ENCODE data around the gene PAX8. TPM values are rescaled to one million over a fixed set of nuclear protein-coding genes. Genes with fewer than 3 reads are reported as not detected.
A peak's percentile ranks its signal among the peaks of the same experiment; 100 is the strongest.
"Not testable (repeated sequence)": the region's sequence is repeated elsewhere in the genome, so short reads cannot be mapped to it uniquely, and the experiment has no call there.

The PAX8 gene
- not detected for polyA plus RNA-seq (2012; ENCODE audit: insufficient read depth, insufficient read length)

DNA sequence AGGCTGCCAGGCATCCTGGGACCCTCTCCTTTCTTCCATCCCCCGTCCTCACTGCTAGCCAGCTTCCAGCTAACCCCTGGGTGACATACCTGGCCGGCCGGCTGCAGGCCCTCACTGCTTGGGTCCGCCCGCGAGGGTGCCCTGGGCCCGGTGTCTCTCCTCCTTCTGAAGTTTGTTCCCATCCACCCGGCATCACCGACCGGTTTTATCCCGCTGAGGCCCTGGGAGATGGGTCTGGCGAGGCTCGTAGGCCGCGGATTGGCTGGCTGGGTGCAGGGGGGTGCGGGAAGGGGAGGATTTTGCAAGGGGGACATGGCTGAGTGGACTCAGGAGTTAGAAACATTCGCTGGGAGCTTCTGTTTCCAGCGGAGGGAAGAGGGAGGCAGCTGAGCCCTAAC is at the start of gene PAX8:
PAX8 (minus strand) TSS at position 180 of the 398 bp plus-strand sequence. CDS start 527 bp downstream, outside the sequence.
- no peak for DNase-seq (ENCODE audit: low read depth, low spot score)

GRCh38 chr2:113328043-113328442 is 49.3 kb upstream of the PAX8 start:
- no peak for DNase-seq (ENCODE audit: low read depth, low spot score)
- H3K4me3 ChIP-seq (ENCODE audit: low read length), result no peak overlapping the region

More for the DNA sequence above, at the start of gene PAX8:
- no peak within 1 kb of the TSS for H3K4me3 ChIP-seq (ENCODE audit: low read length)

DNA sequence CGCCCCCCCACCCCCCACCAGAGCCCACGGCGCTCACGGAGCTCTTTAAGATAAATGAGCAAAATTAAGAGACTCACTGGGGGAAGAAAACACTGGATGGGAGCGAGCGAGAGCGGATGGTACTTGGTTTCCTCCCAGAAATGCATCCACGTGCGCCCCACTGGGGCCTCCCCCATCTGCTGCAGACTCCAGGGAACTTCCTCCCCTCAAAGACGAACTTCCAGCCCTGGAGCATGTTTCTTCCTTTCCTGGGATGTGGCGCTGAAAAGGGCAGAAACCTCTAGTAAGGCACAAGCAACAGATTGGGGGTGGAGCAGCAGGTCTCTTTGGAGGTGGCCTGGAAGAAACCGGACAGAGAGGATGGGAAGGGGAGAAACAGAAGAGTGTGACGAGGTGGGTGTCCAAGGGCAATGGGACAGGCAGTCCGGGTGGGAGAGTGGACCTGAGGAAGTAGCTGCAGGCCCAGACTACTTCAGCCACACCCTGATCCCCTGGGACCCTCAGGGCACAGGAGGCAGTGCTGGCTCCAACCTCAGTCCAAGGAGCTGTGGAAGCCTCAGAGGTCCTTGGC is 46.5 kb upstream of the PAX8 start:
- not testable (repeated sequence) for DNase-seq (ENCODE audit: low read depth, low spot score)
- peak overlapping the region; percentile 40 for H3K4me3 ChIP-seq (ENCODE audit: low read length)

DNA sequence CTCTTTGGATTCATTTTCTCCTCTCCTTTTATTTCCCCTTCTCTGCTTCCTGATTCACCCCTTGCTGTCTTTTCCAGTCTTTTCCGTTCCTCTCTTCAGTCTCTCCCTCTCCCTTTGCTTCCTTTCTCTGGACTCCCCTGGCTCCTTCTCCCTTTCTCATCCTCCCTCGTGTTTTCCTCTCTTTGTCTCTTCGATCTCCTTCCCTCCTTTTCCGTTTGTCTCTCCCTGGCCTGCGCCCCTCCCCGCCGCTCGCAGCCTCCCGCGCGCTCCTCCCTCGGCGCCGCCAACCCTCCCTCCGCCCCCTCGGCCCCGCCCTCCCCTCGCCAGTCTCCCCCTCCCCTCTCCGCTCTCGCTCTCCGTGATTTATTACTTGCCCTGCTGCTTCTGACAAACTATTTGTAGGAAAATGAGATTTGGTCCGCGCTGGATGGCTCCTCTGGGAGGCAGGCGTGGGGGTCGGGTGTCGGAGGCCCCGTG is 46.0 kb upstream of the PAX8 start:
- peak; percentile 25 for DNase-seq (ENCODE audit: low read depth, low spot score)

DNA sequence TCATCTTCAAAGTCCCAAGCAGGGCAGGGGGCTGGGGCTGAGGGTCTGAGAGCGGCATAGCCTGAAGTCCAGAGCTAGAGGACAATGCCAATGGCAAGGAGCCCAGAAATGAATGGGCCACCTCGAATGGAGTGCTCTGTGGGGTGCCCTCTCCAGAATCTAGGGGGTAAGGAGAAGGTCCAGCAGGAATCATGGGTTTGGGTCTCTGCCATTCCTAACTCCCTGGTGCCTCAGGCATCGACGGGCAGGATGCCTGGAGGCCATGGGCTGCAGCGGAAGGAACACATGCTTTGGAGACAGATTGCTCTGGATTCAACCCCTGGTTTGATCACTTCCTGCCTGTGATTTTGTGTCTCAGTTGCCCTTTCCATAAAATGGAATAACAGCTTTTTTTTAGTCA is 44.4 kb upstream of the PAX8 start:
- not testable (repeated sequence) for DNase-seq (ENCODE audit: low read depth, low spot score); H3K4me3 ChIP-seq (ENCODE audit: low read length)

More for the DNA sequence above, 46.0 kb upstream of the PAX8 start:
- H3K4me3 ChIP-seq (ENCODE audit: low read length), result peak overlapping the region; percentile 40

DNA sequence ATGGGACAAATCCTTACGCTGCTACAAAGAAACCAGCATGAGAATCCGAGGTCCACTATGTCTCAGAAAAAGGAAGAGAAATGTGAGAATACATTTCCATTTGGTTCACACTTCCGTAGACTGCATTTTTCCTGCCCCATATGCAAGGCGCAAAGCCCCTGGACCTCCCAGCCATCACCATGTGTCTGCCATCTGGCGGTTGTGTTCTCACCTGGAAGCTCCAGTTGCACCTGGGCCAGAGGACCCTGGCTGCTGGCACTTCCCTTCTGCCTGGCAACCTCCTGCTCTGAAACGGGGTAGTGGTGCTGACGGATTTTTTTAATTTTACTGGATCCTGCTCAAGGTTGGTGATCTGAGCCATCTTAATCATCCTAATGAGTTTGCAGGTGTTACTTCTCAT is 41.4 kb upstream of the PAX8 start:
- not testable (repeated sequence) for H3K4me3 ChIP-seq (ENCODE audit: low read length); DNase-seq (ENCODE audit: low read depth, low spot score)

DNA sequence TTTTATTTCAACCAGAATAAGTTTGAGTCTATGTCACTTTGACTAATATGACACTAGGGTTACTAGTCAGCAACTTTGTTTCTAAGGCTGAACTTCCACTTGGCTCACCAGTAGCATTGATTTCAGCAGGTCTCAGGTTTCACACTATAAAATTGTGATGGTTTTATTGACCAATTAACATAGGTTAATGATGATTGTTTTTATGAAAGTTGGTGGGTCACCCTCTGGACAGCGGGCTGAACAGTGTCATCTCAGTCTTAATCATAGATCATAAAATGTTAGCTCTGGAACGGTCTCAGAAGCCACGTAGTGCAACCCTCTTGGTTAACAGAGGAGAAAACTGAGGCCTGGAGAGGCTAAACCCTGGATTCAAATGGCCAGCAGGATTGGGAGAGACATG is 40.2 kb upstream of the PAX8 start:
- DNase-seq (ENCODE audit: low read depth, low spot score); H3K4me3 ChIP-seq (ENCODE audit: low read length): not testable (repeated sequence)

- DNase-seq (ENCODE audit: low read depth, low spot score), result no peak
- no peak overlapping the region for H3K4me3 ChIP-seq (ENCODE audit: low read length)
These were observed 37.4 kb upstream of the PAX8 start for GRCh38 chr2:113316085-113316484.

DNA sequence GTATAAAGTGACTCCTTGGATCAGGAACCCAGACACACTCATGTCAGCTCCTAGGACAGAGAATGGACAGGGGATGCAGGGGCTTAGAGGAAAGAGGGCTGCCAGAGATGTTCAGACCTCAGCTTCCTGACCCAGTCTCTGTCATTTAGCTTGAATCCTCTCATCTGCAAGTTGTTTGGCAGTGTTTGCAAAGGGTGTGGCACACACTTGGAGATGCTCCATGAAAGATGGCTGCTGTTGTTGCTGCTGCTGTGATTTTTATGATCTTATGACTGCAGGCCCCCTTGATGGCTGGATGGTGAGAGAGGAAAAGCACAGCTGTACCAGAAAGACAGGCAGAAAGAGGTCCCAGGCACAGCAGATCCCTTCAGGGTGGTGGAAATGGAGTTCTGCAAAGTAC is 35.9 kb upstream of the PAX8 start:
- DNase-seq (ENCODE audit: low read depth, low spot score); H3K4me3 ChIP-seq (ENCODE audit: low read length): not testable (repeated sequence)

DNA sequence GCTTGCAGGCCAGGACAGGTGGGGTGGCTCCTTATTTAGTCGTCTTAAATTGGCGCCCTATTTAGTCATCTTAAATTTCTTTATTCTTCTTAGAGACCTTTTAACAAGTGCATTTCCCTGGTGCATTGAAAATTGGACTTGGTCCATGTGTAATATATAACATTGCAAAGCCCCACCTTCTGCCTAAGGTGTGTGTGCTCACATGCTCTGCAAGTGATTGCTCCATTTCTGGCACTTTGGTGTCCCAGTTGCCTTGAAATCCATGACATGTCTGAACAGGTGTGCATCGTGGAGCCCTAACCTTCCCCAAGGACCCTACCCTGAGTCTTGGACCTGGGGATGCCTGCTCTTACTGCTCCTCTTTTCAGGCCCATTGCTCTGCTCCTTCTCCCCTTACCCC is 35.5 kb upstream of the PAX8 start:
- H3K4me3 ChIP-seq (ENCODE audit: low read length); DNase-seq (ENCODE audit: low read depth, low spot score): not testable (repeated sequence)

- not testable (repeated sequence) for H3K4me3 ChIP-seq (ENCODE audit: low read length); DNase-seq (ENCODE audit: low read depth, low spot score)
These were observed 33.1 kb upstream of the PAX8 start for GRCh38 chr2:113311781-113312180.

- not testable (repeated sequence) for DNase-seq (ENCODE audit: low read depth, low spot score); H3K4me3 ChIP-seq (ENCODE audit: low read length)
These were observed 32.5 kb upstream of the PAX8 start for GRCh38 chr2:113311191-113311590.

- H3K4me3 ChIP-seq (ENCODE audit: low read length), result no peak overlapping the region
- DNase-seq (ENCODE audit: low read depth, low spot score), result no peak
These were observed 31.1 kb upstream of the PAX8 start for GRCh38 chr2:113309655-113310387.

DNA sequence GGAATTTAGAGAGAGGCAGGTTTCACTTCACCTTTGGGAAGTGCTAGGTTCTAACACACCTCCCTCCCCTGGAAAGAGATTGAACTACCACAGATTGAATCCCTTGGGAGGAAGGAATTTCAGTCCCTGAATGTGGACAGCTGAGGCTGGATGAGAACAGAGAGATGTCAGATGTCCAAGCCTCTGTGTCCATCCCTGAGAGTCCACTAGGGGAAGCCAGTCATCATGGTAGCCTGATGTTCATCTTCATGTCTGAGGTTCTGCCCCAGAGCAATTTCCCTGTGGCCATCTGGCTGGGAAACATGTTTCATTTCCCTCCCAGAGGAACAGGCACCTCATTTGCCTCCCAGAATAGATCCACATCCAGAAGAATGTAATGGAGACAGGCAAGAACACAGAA is 30.1 kb upstream of the PAX8 start:
- DNase-seq (ENCODE audit: low read depth, low spot score); H3K4me3 ChIP-seq (ENCODE audit: low read length): not testable (repeated sequence)

- DNase-seq (ENCODE audit: low read depth, low spot score); H3K4me3 ChIP-seq (ENCODE audit: low read length): not testable (repeated sequence)
These were observed 27.5 kb upstream of the PAX8 start for GRCh38 chr2:113306207-113306606.

DNA sequence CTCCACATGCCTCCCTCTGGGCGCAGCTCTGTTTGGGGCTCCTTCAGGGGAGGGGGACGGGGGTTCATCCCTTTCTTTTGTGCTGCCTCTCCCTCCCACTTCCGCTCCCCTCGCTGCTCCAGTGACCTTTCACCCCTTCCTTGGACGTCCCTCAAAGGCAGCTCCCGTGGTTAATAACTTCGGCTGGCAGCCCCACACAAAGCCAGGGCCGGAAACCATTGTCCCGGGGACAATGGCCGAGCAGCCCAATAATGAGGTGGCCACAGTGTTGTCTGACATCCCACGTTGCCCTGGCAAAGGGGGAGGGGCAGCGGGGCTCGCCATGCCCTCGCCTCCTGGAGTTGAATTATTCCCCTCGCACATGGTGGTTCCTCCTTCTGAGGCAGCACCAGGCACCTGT is 27.0 kb upstream of the PAX8 start:
- not testable (repeated sequence) for H3K4me3 ChIP-seq (ENCODE audit: low read length); DNase-seq (ENCODE audit: low read depth, low spot score)

DNA sequence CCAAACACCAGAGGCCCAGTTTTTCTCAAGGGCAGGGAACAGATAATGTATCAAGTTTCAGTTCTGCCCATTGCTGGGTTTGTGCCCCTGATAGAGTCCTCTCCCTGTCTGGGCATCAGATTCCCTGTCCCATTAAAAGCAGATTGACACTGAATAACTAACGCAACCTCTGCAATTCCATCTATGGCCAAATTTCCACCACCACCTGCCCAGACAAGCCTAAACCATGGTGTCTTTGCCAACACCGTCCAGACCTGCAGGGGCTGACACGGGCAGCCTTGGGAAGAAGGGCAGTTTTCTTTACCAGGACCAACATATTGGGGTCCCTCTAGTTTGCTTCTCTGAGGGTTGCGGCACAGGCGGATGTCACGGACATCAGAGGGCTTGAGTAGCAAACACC is 26.4 kb upstream of the PAX8 start:
- DNase-seq (ENCODE audit: low read depth, low spot score), result no peak
- H3K4me3 ChIP-seq (ENCODE audit: low read length), result no peak overlapping the region

DNA sequence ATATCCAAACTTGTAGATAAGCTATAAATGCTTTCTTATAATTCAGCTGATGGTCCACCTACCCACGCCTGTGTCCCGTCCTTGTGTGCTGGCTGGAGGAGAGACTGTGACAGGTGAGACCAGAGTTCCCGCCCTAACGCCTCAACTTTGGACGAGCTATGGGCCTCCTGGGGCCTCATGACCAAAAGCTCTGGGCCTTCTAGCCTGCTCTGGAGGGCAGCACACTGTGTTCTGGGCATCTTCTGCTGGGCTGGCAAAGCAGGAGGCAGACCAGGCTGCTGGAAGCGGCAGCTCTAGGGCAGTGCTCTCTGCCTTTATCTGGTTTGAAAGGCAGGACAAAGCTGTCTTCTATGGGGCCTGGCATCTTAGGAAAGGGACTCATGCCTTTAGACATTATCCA is 26.0 kb upstream of the PAX8 start:
- DNase-seq (ENCODE audit: low read depth, low spot score), result no peak

GRCh38 chr2:113302216-113302980 is 23.7 kb upstream of the PAX8 start:
- H3K4me3 ChIP-seq (ENCODE audit: low read length); DNase-seq (ENCODE audit: low read depth, low spot score): not testable (repeated sequence)

More for the DNA sequence above, 26.0 kb upstream of the PAX8 start:
- no peak overlapping the region for H3K4me3 ChIP-seq (ENCODE audit: low read length)

- H3K4me3 ChIP-seq (ENCODE audit: low read length), result no peak overlapping the region
- DNase-seq (ENCODE audit: low read depth, low spot score), result no peak
These were observed 21.6 kb upstream of the PAX8 start for GRCh38 chr2:113300281-113300680.

Data from Jurkat, Clone E6-1 (cell line).